GM18870 (cell line): Measurements from ENCODE around the gene BHLHE40.

Experiments used
- ATAC-seq: cut with Tn5 transposase; IDR thresholded peaks from one replicate; pipeline ENCODE4 v1.9.1; 2021; ENCODE audit warnings: moderate library complexity; ENCODE audit not compliant: unreplicated experiment

BHLHE40 gene

GRCh38 chr3:4979428-4980228 is at the start of gene BHLHE40:
TSS of gene BHLHE40 (plus strand) at chr3:4979437. CDS start at chr3:4979719, 282 bp downstream.
- ATAC-seq: no peak

- ATAC-seq: no peak
Observed at GRCh38 chr3:4930501-4930900, 48.7 kb upstream of the BHLHE40 start.

DNA sequence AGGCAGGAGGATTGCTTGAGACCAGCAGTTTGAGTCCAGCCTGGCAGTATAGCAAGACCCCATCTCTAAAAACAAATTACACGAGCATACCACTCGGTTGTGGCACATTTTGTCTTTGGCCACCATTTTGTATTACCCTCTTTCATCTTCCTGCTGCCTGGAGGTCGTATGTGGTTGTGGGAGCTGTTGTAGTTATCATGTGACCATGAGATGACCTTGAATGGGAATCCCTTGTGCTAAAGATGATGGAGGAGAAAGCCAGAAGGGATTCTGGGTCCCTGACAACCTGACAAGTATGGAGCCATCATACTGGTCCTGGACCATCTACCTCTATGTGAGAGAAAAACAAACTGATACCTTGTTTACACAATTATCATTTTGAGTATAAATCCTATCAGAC is 45.2 kb upstream of the BHLHE40 start:
- ATAC-seq: no peak

DNA sequence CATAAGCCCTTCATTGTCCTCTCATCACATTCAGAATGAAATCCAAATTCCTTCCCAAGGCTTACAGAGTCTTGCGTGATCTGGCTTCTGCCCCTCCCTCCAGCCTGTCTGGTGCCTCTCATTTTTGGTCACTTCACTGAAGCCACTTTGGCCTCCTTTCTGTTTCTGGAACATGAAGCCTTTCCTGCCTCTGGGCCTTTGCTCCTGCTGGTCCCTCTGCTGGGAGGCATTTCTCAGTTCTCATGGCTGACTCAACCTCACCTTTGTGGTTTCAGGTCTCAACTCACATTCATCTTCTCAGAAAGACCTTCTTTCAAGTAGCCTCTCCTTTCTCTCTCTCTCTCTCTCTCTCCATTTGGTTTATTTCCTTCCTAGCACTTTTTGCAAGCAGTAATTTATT is 43.9 kb upstream of the BHLHE40 start:
- ATAC-seq: peak; percentile 67

DNA sequence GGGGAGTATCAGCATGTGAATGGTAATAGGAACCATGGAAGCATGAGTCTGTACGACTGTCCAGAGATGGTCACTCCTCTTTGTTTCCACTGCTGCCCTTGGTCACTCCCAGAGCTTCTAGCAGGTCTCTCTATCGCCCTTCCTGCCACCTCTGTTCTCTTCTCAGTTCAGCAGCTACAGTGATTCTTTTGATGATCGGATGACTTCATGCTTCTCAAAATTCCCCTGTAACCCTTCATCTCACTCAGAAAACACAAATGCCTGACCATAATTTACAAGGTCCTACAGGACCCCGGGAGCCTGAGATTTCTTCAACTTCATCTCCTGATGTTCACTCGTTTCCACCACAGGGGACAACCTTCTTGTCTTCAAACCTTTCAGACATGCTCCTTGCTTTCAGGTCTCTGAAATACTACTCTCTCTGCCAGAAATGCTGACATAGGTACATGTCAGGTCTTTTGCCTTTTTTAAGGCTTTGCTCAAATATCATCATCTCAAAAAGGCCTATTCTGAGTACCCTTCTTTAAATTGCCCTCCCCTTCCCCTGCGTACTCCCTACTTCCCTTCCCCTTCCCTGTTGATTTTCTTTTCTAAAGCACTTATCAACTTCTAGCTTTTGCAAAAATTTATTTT is 42.1 kb upstream of the BHLHE40 start:
- ATAC-seq: no peak

DNA sequence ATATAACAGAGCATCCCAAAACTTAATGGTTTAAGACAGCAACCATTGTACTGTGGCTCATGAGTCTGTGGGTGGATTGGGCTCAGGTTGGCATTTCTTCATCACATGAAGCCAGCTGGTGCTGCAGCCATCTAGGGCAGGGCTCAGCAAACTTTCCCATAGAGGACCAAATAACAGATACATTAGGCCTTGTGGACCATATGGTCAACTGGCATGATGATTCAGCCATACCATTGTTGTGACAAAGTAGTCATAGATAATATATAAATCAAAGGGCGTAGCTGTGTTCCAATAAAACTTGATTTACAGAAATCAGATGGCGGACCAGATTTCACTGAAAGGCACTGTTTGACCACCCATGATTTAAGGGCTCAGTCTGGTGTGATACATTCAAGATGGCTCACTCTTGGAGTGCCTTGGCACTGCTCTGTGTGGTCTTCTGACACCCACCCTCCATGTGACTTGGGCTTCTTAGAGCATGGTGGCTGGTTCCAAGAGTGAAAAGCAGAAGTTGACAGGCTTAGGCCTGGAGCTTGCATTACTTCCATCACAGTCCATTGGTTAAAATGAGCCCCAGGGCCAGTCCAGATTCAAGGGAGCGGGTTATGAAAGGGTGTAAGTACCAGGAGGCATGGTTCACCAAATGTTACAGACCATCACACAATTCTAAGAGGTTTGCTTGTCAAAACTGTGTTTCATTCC is 40.8 kb upstream of the BHLHE40 start:
- no peak for ATAC-seq

DNA sequence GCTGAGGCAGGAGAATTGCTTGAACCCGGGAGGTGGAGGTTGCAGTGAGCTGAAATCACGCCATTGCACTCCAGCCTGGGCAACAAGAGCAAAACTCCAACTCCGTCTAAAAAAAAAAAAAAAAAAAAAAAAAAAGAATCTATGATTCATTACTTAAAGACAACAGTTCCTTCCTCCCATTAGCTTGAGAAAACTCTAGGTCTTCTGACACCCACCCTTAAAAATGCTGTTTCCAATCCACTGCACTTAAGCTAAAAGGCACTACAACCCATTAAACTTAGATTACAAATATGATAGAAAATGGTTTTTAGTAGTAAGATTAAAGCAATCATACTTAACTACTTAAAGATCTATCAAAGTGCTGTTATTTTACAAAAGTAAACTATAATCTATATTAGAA is 40.0 kb upstream of the BHLHE40 start:
- ATAC-seq: no peak

- no peak for ATAC-seq
Observed at GRCh38 chr3:4940985-4941384, 38.3 kb upstream of the BHLHE40 start.

DNA sequence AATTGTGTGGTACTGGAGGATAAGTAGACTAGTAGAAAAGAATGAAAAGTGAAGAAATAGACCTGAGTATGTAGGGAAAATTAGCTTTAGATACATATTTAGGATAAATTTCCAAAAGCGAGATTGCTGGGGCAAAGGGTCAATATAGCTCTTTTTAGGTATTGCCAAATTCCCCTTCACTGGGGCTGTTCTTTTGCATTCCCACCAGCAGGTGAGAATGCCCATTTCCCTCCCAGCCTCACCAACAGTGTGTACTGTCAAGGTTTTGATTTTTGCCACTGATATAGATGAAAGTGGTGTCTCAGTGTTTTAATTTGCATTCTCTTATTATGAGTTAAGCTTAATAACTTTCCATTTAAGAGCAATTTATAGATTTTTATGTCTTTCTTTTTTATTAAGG is 35.7 kb upstream of the BHLHE40 start:
- ATAC-seq: no peak

- ATAC-seq: no peak
Observed at GRCh38 chr3:4945324-4945723, 33.9 kb upstream of the BHLHE40 start.

GRCh38 chr3:4947028-4947427 is 32.2 kb upstream of the BHLHE40 start:
- ATAC-seq: no peak

DNA sequence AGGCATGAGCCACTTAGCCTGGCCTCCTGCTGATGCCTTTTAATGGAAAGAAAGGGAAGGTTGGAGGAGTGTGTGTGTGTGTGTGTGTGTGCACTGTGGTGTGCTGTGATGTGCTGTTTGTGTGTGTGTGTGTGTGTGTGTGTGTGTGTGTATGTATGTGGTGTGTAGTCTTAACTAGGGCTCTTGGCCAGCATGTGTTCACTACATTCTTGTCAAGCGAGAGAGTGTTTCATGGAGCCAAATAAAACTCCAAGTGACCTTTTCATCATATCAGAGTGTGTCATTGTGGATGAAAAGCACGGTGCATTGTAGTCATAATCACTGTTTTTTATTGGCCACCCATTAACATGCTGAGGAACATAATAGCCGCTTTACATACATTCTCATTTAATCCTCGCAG is 30.8 kb upstream of the BHLHE40 start:
- ATAC-seq: no peak

GRCh38 chr3:4949004-4949403 is 30.2 kb upstream of the BHLHE40 start:
- ATAC-seq: no peak

- no peak for ATAC-seq
Observed at GRCh38 chr3:4949659-4950058, 29.6 kb upstream of the BHLHE40 start.

DNA sequence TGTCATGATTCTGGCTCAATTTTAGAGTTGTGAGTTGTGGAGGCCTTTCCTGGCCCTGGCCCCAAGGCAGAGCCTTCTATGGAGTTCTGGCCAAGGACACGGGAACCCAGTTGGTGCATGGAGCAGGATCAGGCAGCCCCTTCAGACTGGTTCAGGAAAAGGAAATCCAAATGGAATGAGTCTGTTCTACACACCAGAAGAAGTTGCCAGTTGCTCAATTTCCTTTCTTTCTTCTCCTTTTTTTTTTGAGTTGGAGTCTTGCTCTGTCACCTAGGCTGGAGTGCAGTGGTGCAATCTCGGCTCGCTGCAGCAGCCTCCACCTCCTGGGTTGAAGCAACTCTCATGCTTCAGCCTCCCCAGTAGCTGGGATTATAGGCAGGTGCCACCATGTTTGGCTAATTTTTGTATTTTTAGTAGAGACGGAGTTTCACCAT is 28.9 kb upstream of the BHLHE40 start:
- no peak for ATAC-seq

GRCh38 chr3:4950948-4951347 is 28.3 kb upstream of the BHLHE40 start:
- no peak for ATAC-seq

DNA sequence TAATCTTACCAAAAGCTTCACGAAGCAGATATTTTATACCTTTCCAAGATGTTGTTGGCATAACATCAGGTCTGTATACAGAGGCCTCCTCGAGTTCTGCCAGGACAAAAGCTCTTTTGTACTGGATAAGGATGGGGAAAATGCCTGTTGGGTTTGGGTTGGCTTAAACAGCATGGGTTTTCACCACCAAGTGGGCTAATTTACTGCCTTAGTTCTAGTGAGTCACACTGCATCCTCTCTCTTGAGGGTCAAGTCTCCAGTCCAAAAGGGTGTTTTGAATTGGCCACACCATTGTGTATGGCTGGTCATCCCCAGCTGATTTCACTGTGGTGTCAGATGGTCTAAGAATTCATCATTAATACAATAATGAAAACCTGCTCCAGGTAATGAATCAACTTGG is 26.1 kb upstream of the BHLHE40 start:
- no peak for ATAC-seq

GRCh38 chr3:4954256-4955000 is 24.8 kb upstream of the BHLHE40 start:
- ATAC-seq: no peak

- no peak for ATAC-seq
Observed at GRCh38 chr3:4956099-4956498, 23.1 kb upstream of the BHLHE40 start.

- ATAC-seq: no peak
Observed at GRCh38 chr3:4956738-4957137, 22.5 kb upstream of the BHLHE40 start.

DNA sequence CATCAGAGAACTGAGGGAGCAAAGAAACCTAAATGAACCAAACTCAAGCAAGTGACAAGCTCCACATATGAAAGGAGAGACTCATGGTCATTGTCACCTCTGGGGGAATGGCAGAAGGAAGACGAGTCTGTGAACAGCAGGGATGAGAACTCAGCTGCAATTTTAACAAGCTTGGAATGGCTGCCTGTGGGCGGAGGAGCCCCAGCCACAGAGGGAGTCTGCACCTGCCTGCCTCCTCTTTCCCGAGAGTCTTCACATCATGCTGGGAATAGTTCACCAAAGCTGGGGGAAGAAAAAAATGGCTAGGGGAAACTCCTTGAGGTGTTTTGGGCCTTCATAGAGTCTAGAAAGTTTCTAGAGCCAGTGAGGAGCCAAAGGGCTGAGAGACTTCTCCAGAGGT is 21.3 kb upstream of the BHLHE40 start:
- ATAC-seq: no peak
